SU-DHL-6 (cell line): ENCODE results near the gene STK17A.

Experiments
- H2AFZ ChIP-seq: fragments of 200-600 bp; sonication (generic); 2 replicates; pipeline ENCODE4 v1.6.1; 2014; ENCODE audit warnings: low read depth, mild to moderate bottlenecking, moderate library complexity, mixed read lengths, antibody characterized with exemption, low read length; ENCODE audit not compliant: severe bottlenecking
- H3F3A ChIP-seq: fragments of 200-600 bp; shearing (Covaris generic); 2 replicates; pipeline ENCODE4 v1.6.0; 2016; ENCODE audit warnings: antibody characterized with exemption, mild to moderate bottlenecking; ENCODE audit not compliant: insufficient read depth
- H3K27ac ChIP-seq: fragments of 200-600 bp; sonication (generic); 2 replicates; pipeline ENCODE4 v1.5.1; 2016; ENCODE audit warnings: low read depth, mild to moderate bottlenecking, low read length, moderate library complexity, mixed read lengths
- H3K27me3 ChIP-seq: fragments of 200-600 bp; sonication (generic), shearing (Covaris generic); 2 replicates; pipeline ENCODE4 v1.6.0; 2014; ENCODE audit warnings: mild to moderate bottlenecking, low read length
- H3K36me3 ChIP-seq: fragments of 200-600 bp; sonication (generic); 2 replicates; pipeline ENCODE4 v1.6.1; 2014; ENCODE audit warnings: mild to moderate bottlenecking, low read length, mixed read lengths
- H3K4me2 ChIP-seq: fragments of 300-600, 200-600 bp; shearing (Covaris generic), sonication (generic); 2 replicates; pipeline ENCODE4 v1.6.0; 2014; ENCODE audit warnings: low read length, low read depth, mild to moderate bottlenecking; ENCODE audit not compliant: poor library complexity, severe bottlenecking
- H3K4me3 ChIP-seq: fragments of 200-600 bp; sonication (generic); 2 replicates; pipeline ENCODE4 v1.5.1; 2014; ENCODE audit warnings: antibody characterized with exemption, low read length, mild to moderate bottlenecking, mixed read lengths; ENCODE audit not compliant: insufficient read depth, poor library complexity, severe bottlenecking
- H3K79me2 ChIP-seq: fragments of 200-600 bp; sonication (generic); 2 replicates; pipeline ENCODE4 v1.6.1; 2014; ENCODE audit warnings: mild to moderate bottlenecking, low read length, moderate library complexity; ENCODE audit not compliant: insufficient read depth
- H3K9ac ChIP-seq: fragments of 200-600 bp; sonication (generic); 2 replicates; pipeline ENCODE4 v1.7.0; 2014; ENCODE audit warnings: mild to moderate bottlenecking, low read length
- H3K9me2 ChIP-seq: fragments of 200-600 bp; sonication (generic); replicated peaks from 2 replicates; pipeline ENCODE4 v1.6.1; 2014; ENCODE audit warnings: low read length; ENCODE audit not compliant: insufficient read depth
- H3K9me3 ChIP-seq: fragments of 200-600 bp; sonication (generic); 2 replicates; pipeline ENCODE4 v1.6.1; 2014; ENCODE audit warnings: low read length, mixed read lengths; ENCODE audit not compliant: insufficient read depth
- H4K20me1 ChIP-seq: fragments of 200-600 bp; sonication (generic); 2 replicates; pipeline ENCODE4 v1.6.1; 2014; ENCODE audit warnings: low read depth, mild to moderate bottlenecking, antibody characterized with exemption, low read length, moderate library complexity, mixed read lengths
- CTCF ChIP-seq: fragments of 200-600 bp; sonication (generic); IDR thresholded peaks from one replicate; pipeline ENCODE4 v1.5.1; 2017; ENCODE audit warnings: antibody characterized with exemption, mild to moderate bottlenecking, low read length, moderate library complexity; ENCODE audit not compliant: insufficient read depth, poor library complexity, severe bottlenecking
- EZH2phosphoT487 ChIP-seq: fragments of 200-600 bp; sonication (generic), shearing (Covaris generic); conservative IDR thresholded peaks from 2 replicates; pipeline ENCODE4 v1.6.1; 2018; ENCODE audit warnings: mild to moderate bottlenecking, antibody characterized with exemption, low read length, moderate library complexity, mixed read lengths

Gene STK17A

GRCh38 chr7:43639858-43640491 lies 57.1 kb downstream of the STK17A start:
- Histone ChIP-seq H2AFZ (no peak overlapping the region), H3K9me3 (no peaks in the 10 kb centered on the region), H3K36me3 (peaks cover 52% of the 10 kb centered on the region), H4K20me1 (no peaks in the 10 kb centered on the region), H3F3A (peaks cover 92% of the 10 kb centered on the region), H3K9ac (no peak overlapping the region), H3K9me2 (no peaks in the 10 kb centered on the region), H3K79me2 (peaks cover 25% of the 10 kb centered on the region; the same call in 1 of the 2 replicates), H3K27ac (peak overlapping the region; percentile 84), H3K27me3 (no peaks in the 10 kb centered on the region), H3K4me3 (no peak overlapping the region), H3K4me2 (no peak overlapping the region)
- TF ChIP-seq CTCF (no peak), EZH2phosphoT487 (no peak)

GRCh38 chr7:43640679-43641078 lies 57.8 kb downstream of the STK17A start:
- Histone ChIP-seq H2AFZ (no peak overlapping the region), H3K4me2 (no peak overlapping the region), H3K27me3 (no peaks in the 10 kb centered on the region), H3K9me2 (no peaks in the 10 kb centered on the region), H3K36me3 (peaks cover 46% of the 10 kb centered on the region), H3K4me3 (no peak overlapping the region), H4K20me1 (no peaks in the 10 kb centered on the region), H3K27ac (peak overlapping the region; percentile 84), H3K9ac (no peak overlapping the region), H3K79me2 (peaks cover 25% of the 10 kb centered on the region; the same call in 1 of the 2 replicates), H3K9me3 (no peaks in the 10 kb centered on the region), H3F3A (peaks cover 91% of the 10 kb centered on the region)
- TF ChIP-seq CTCF (no peak), EZH2phosphoT487 (no peak)

- peak overlapping the region; percentile 84 for H3K27ac ChIP-seq
Observed at GRCh38 chr7:43642897-43643630, 60.2 kb downstream of the STK17A start.

More at GRCh38 chr7:43642897-43643630, 60.2 kb downstream of the STK17A start:
- Histone ChIP-seq H3K9me3 (no peaks in the 10 kb centered on the region), H3K9ac (peak overlapping the region; percentile 35), H3K9me2 (no peaks in the 10 kb centered on the region), H3K4me3 (no peak overlapping the region), H4K20me1 (no peaks in the 10 kb centered on the region), H3K79me2 (peaks cover 25% of the 10 kb centered on the region), H3F3A (peaks cover 87% of the 10 kb centered on the region), H3K4me2 (peak overlapping the region; percentile 28), H3K36me3 (peaks cover 24% of the 10 kb centered on the region), H3K27me3 (no peaks in the 10 kb centered on the region), H2AFZ (no peak overlapping the region)
- TF ChIP-seq CTCF (no peak), EZH2phosphoT487 (no peak)
